Caco-2 (cell line): ENCODE measurements around the gene ROGDI. TPM values are rescaled to one million over a fixed set of nuclear protein-coding genes. Genes with fewer than 3 reads are reported as not detected.

ENCODE experiments used
- BruUV-seq: library from RNA; stranded (reverse); fragments of 400-500 nt; replicated peaks from 2 replicates; lab custom pipeline; 2021; lab: Mats Ljungman, UMichigan
- CTCF ChIA-PET: fragments of 300-600 bp; sonication (Branson Sonifier 250); formaldehyde crosslinking; loops from one replicate; lab custom pipeline; 2022; ENCODE audit warnings: antibody characterized with exemption; lab: Charles Lee
- POLR2A ChIA-PET: fragments of 300-600 bp; sonication (Branson Sonifier 250); formaldehyde crosslinking; loops from one replicate; lab custom pipeline; 2022; ENCODE audit warnings: antibody characterized with exemption; lab: Charles Lee
- DNase-seq, 2 experiments: peaks; one replicate each; pipeline versions ENCODE4 v3.0.0 to v3.0.0-alpha.2; 2020 to 2022
- H3K27me3 ChIP-seq: replicated peaks from 2 replicates; pipeline ENCODE4 v1.6.0; 2011; ENCODE audit warnings: low read length; ENCODE audit not compliant: control insufficient read depth, insufficient read depth
- H3K36me3 ChIP-seq: 2 replicates; pipeline ENCODE4 v1.5.1; 2011; ENCODE audit warnings: low read length; ENCODE audit not compliant: control insufficient read depth, insufficient read depth
- H3K4me1 ChIP-seq: fragments of 250-450 bp; sonication (Bioruptor Pico); 2 replicates; pipeline ENCODE4 v1.5.1; 2020; ENCODE audit warnings: mild to moderate bottlenecking
- H3K4me3 ChIP-seq: 2 replicates; pipeline ENCODE4 v1.5.1; 2011; ENCODE audit warnings: low read depth, mild to moderate bottlenecking, control low read depth, low read length
- H3K9me3 ChIP-seq: fragments of 250-450 bp; sonication (Bioruptor Pico); 2 replicates; pipeline ENCODE4 v1.5.1; 2020; ENCODE audit warnings: mild to moderate bottlenecking, moderate library complexity
- H3K27ac Mint-ChIP-seq: one replicate; pipeline ENCODE4 v1.8.0; 2022; ENCODE audit warnings: mixed read lengths; ENCODE audit not compliant: unreplicated experiment
- H3K27me3 Mint-ChIP-seq: one replicate; pipeline ENCODE4 v1.8.0; 2022; ENCODE audit warnings: mixed read lengths; ENCODE audit not compliant: insufficient read depth, unreplicated experiment
- H3K36me3 Mint-ChIP-seq: one replicate; pipeline ENCODE4 v1.8.0; 2022; ENCODE audit warnings: mild to moderate bottlenecking, mixed read lengths; ENCODE audit not compliant: insufficient read depth, unreplicated experiment
- H3K4me1 Mint-ChIP-seq: one replicate; pipeline ENCODE4 v1.8.0; 2022; ENCODE audit warnings: low read depth, mixed read lengths; ENCODE audit not compliant: unreplicated experiment
- H3K4me3 Mint-ChIP-seq: one replicate; pipeline ENCODE4 v1.8.0; 2022; ENCODE audit warnings: mild to moderate bottlenecking, moderate library complexity, mixed read lengths; ENCODE audit not compliant: unreplicated experiment
- H3K9me3 Mint-ChIP-seq: one replicate; pipeline ENCODE4 v1.8.0; 2022; ENCODE audit warnings: mixed read lengths; ENCODE audit not compliant: unreplicated experiment
- intact Hi-C: fragments of 100-400 bp; cut with micrococcal nuclease; formaldehyde crosslinking; loops from one replicate; pipeline ENCODE4 v1.10.0; 2022; ENCODE audit not compliant: unreplicated experiment
- total RNA-seq: library from RNA; stranded (reverse); gene quantifications from 2 replicates; pipeline ENCODE4 v1.2.3, GENCODE V29; 2022
- TF ChIP-seq, protein P1 (sequence below), 2 experiments: fragments of 200-600 bp in 1 of 2; IDR thresholded peaks; 1 replicate in 1 of 2; 2 replicates in 1 of 2; pipeline versions ENCODE4 v1.5.1 to v1.8.0; 2011 to 2022; ENCODE audit warnings: antibody characterized with exemption in 1 of 2, control low read depth in 1 of 2, inconsistent platforms in 1 of 2, low read depth in 1 of 2, low read length in 1 of 2, mild to moderate bottlenecking in 1 of 2, moderate library complexity in 1 of 2; ENCODE audit not compliant: insufficient read depth in 1 of 2, severe bottlenecking in 1 of 2, unreplicated experiment in 1 of 2

ROGDI gene
- total RNA-seq, 1 experiment from 2014 or later = 18.2 TPM

- no peaks in the 10 kb centered on the region for H3K4me1 ChIP-seq
- no peaks in the 10 kb centered on the region for H3K9me3 ChIP-seq
- POLR2A ChIA-PET = no interaction called here
- CTCF ChIA-PET = no interaction called here
- no TSS peak for BruUV-seq
- H3K36me3 Mint-ChIP-seq = peaks cover 49% of the 10 kb centered on the region
- no peak overlapping the region for H3K4me3 Mint-ChIP-seq
- no peak for DNase-seq
- H3K27ac Mint-ChIP-seq = no peak overlapping the region
- peaks cover 4% of the 10 kb centered on the region; the same call in 1 of the 2 replicates for H3K36me3 ChIP-seq
- intact Hi-C loops = no loop called here
- no peaks in the 10 kb centered on the region for H3K9me3 Mint-ChIP-seq
- TF ChIP-seq, protein P1, sequence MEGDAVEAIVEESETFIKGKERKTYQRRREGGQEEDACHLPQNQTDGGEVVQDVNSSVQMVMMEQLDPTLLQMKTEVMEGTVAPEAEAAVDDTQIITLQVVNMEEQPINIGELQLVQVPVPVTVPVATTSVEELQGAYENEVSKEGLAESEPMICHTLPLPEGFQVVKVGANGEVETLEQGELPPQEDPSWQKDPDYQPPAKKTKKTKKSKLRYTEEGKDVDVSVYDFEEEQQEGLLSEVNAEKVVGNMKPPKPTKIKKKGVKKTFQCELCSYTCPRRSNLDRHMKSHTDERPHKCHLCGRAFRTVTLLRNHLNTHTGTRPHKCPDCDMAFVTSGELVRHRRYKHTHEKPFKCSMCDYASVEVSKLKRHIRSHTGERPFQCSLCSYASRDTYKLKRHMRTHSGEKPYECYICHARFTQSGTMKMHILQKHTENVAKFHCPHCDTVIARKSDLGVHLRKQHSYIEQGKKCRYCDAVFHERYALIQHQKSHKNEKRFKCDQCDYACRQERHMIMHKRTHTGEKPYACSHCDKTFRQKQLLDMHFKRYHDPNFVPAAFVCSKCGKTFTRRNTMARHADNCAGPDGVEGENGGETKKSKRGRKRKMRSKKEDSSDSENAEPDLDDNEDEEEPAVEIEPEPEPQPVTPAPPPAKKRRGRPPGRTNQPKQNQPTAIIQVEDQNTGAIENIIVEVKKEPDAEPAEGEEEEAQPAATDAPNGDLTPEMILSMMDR (IDR thresholded peaks at IDR 0.05; ENCODE audit: insufficient read depth in 1 of 2, low read depth in 1 of 2, low read length in 1 of 2, severe bottlenecking in 1 of 2, unreplicated experiment in 1 of 2) = no peak
- no peak overlapping the region for H3K4me3 ChIP-seq
- no peaks in the 10 kb centered on the region for H3K4me1 Mint-ChIP-seq
- H3K27me3 ChIP-seq = no peaks in the 10 kb centered on the region
- H3K27me3 Mint-ChIP-seq = no peaks in the 10 kb centered on the region
Measured at GRCh38 chr16:4825196-4825595, 22.8 kb upstream of the ROGDI start.

GRCh38 chr16:4820652-4821051 lies 18.2 kb upstream of the ROGDI start:
- H3K27me3 ChIP-seq = no peaks in the 10 kb centered on the region
- Mint-ChIP-seq H3K4me3 (no peak overlapping the region), H3K27ac (peak overlapping the region; percentile 61), H3K9me3 (no peaks in the 10 kb centered on the region), H3K4me1 (no peaks in the 10 kb centered on the region), H3K27me3 (no peaks in the 10 kb centered on the region), H3K36me3 (peaks cover 59% of the 10 kb centered on the region)
- no peaks in the 10 kb centered on the region for H3K4me1 ChIP-seq
- H3K36me3 ChIP-seq = peaks cover 3% of the 10 kb centered on the region; the same call in 1 of the 2 replicates
- CTCF ChIA-PET = no interaction called here
- intact Hi-C loops = no loop called here
- TF ChIP-seq, protein P1 (IDR thresholded peaks at IDR 0.05; ENCODE audit: insufficient read depth in 1 of 2, low read depth in 1 of 2, low read length in 1 of 2, severe bottlenecking in 1 of 2, unreplicated experiment in 1 of 2) = no peak
- no peak for DNase-seq
- H3K4me3 ChIP-seq = no peak overlapping the region
- no TSS peak for BruUV-seq
- H3K9me3 ChIP-seq = no peaks in the 10 kb centered on the region
- POLR2A ChIA-PET = no interaction called here

GRCh38 chr16:4814542-4815173 lies 12.2 kb upstream of the ROGDI start:
- H3K36me3 ChIP-seq = peaks cover 1% of the 10 kb centered on the region; the same call in 1 of the 2 replicates
- no TSS peak for BruUV-seq
- DNase-seq = no peak

More at GRCh38 chr16:4814542-4815173, 12.2 kb upstream of the ROGDI start:
- TF ChIP-seq, protein P1 (IDR thresholded peaks at IDR 0.05; ENCODE audit: insufficient read depth in 1 of 2, low read depth in 1 of 2, low read length in 1 of 2, severe bottlenecking in 1 of 2, unreplicated experiment in 1 of 2) = peak; percentile 14 to 24
- H3K4me3 ChIP-seq = no peak overlapping the region
- CTCF ChIA-PET = interaction anchor here (0.6 to 0.7 kb wide), 5 partner anchors 12 to 283 kb away, joined by 3 to 6 read pairs (median 4); partner anchors contain the start of genes ANKS3, DNAAF8, ROGDI and ZNF500
- Mint-ChIP-seq H3K36me3 (peaks cover 88% of the 10 kb centered on the region), H3K27ac (no peak overlapping the region), H3K9me3 (no peaks in the 10 kb centered on the region), H3K27me3 (no peaks in the 10 kb centered on the region), H3K4me1 (no peaks in the 10 kb centered on the region), H3K4me3 (no peak overlapping the region)
- POLR2A ChIA-PET = no interaction called here
- H3K4me1 ChIP-seq = no peaks in the 10 kb centered on the region
- intact Hi-C loops = no loop called here
- no peaks in the 10 kb centered on the region for H3K9me3 ChIP-seq
- H3K27me3 ChIP-seq = no peaks in the 10 kb centered on the region
